MM.1S (cell line): Measurements from ENCODE around the gene HSPA6.
"Not testable (repeated sequence)": the region's sequence is repeated elsewhere in the genome, so short reads cannot be mapped to it uniquely, and the experiment has no call there.

Source experiments
- DNase-seq: peaks from one replicate; pipeline ENCODE4 v3.0.0-alpha.2; 2015
- H2AFZ ChIP-seq: fragments of 300-600 bp; sonication (generic); 2 replicates; pipeline ENCODE4 v1.6.0; 2016; ENCODE audit warnings: antibody characterized with exemption, low read length
- H3F3A ChIP-seq: fragments of 300-600 bp; sonication (generic); 2 replicates; pipeline ENCODE4 v1.6.1; 2016; ENCODE audit warnings: mild to moderate bottlenecking, antibody characterized with exemption, low read length, moderate library complexity, mixed read lengths; ENCODE audit not compliant: insufficient read depth
- H3K27ac ChIP-seq: fragments of 300-600 bp; sonication (generic); 2 replicates; pipeline ENCODE4 v1.5.1; 2016; ENCODE audit warnings: mild to moderate bottlenecking, low read length
- H3K27me3 ChIP-seq: fragments of 300-600 bp; sonication (generic); replicated peaks from 2 replicates; pipeline ENCODE4 v1.6.0; 2016; ENCODE audit warnings: low read length; ENCODE audit not compliant: insufficient read depth
- H3K36me3 ChIP-seq: fragments of 300-600 bp; sonication (generic); replicated peaks from 2 replicates; pipeline ENCODE4 v1.6.1; 2016; ENCODE audit warnings: mild to moderate bottlenecking, low read length, mixed read lengths; ENCODE audit not compliant: insufficient read depth
- H3K4me1 ChIP-seq: fragments of 300-600 bp; sonication (generic); 2 replicates; pipeline ENCODE4 v1.6.1; 2016; ENCODE audit warnings: low read length, mixed read lengths
- H3K4me2 ChIP-seq: fragments of 300-600 bp; sonication (generic); 2 replicates; pipeline ENCODE4 v1.6.0; 2016; ENCODE audit warnings: low read depth, low read length
- H3K4me3 ChIP-seq: fragments of 300-600 bp; sonication (generic); 2 replicates; pipeline ENCODE4 v1.5.1; 2016; ENCODE audit warnings: low read length, mixed read lengths
- H3K79me2 ChIP-seq: fragments of 300-600 bp; sonication (generic); 2 replicates; pipeline ENCODE4 v1.6.1; 2016; ENCODE audit warnings: mixed run types, low read length, mixed read lengths
- H3K9ac ChIP-seq: fragments of 300-600 bp; sonication (generic); 2 replicates; pipeline ENCODE4 v1.6.1; 2016; ENCODE audit warnings: low read length, mixed read lengths
- H3K9me2 ChIP-seq: fragments of 300-600 bp; sonication (generic); replicated peaks from 2 replicates; pipeline ENCODE4 v1.6.1; 2016; ENCODE audit warnings: mild to moderate bottlenecking, low read length, mixed read lengths; ENCODE audit not compliant: insufficient read depth
- H3K9me3 ChIP-seq: fragments of 300-600 bp; sonication (generic); replicated peaks from 2 replicates; pipeline ENCODE4 v1.6.1; 2016; ENCODE audit warnings: mild to moderate bottlenecking, low read length, mixed read lengths; ENCODE audit not compliant: insufficient read depth
- H4K20me1 ChIP-seq: fragments of 300-600 bp; sonication (generic); 2 replicates; pipeline ENCODE4 v1.6.1; 2016; ENCODE audit warnings: mild to moderate bottlenecking, low read length, moderate library complexity, mixed read lengths; ENCODE audit not compliant: insufficient read depth
- EZH2 ChIP-seq: fragments of 300-600 bp; sonication (generic); optimal IDR thresholded peaks from 2 replicates; pipeline ENCODE3; 2017; ENCODE audit warnings: low read depth, mild to moderate bottlenecking, antibody characterized with exemption, low read length, mixed read lengths
- EZH2phosphoT487 ChIP-seq: fragments of 300-600 bp; sonication (generic); IDR thresholded peaks from 2 replicates; pipeline ENCODE4 v1.6.1; 2018; ENCODE audit warnings: antibody characterized with exemption, low read length
- TF ChIP-seq, protein P1 (sequence below): fragments of 300-600 bp; sonication (generic); IDR thresholded peaks from 2 replicates; pipeline ENCODE4 v1.5.1; 2016; ENCODE audit warnings: antibody characterized with exemption, low read length, mixed read lengths

Gene HSPA6

DNA sequence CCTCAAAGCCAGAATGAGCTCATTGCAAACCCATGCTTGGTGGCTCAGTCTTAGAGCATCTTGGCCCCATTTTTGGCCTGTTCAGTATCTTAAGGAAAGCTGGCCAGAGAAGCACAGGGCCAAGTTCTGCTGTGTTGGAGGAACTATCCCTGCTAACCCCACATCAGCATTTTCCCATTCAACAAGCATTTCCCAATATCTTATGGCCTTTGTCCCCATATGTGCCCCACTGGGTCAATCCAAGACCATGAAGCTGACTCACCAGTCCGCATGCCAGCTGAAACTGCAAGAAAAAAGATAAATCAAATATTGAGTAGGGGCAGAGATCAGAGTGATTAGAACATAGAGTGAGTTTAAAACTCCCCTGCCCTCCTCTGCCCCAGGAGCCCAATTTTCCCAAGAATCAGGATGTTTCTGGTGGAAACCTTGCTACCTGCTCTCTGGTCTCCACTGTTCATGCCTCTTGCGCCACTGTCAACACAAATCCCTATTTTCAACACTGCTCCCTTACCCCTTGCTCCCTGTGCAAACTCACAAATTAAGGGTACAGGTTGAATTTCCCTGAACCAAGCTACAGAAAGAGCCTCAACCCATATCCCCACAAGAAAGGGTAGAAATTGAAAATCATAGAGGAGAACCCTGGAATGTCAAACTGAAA lies 24.5 kb downstream of the HSPA6 start:
- H3K9ac ChIP-seq, H2AFZ ChIP-seq, H3K9me2 ChIP-seq, DNase-seq, H3F3A ChIP-seq, H3K4me1 ChIP-seq, H3K9me3 ChIP-seq, H3K36me3 ChIP-seq, H3K27me3 ChIP-seq, H3K27ac ChIP-seq, H3K4me3 ChIP-seq, H3K4me2 ChIP-seq, H3K79me2 ChIP-seq, H4K20me1 ChIP-seq: not testable (repeated sequence)

- Histone ChIP-seq H4K20me1 (no peaks in the 10 kb centered on the region), H3K9me3 (no peaks in the 10 kb centered on the region), H3F3A (no peaks in the 10 kb centered on the region), H3K9me2 (no peaks in the 10 kb centered on the region), H3K9ac (no peak within 1 kb of the TSS), H3K79me2 (no peaks in the 10 kb centered on the region), H3K4me1 (no peaks in the 10 kb centered on the region), H3K36me3 (no peaks in the 10 kb centered on the region), H3K4me2 (no peak within 1 kb of the TSS), H2AFZ (no peak within 1 kb of the TSS), H3K27ac (no peak within 1 kb of the TSS), H3K4me3 (no peak within 1 kb of the TSS), H3K27me3 (no peaks in the 10 kb centered on the region)
- TF ChIP-seq EZH2 (no peak), EZH2phosphoT487 (no peak)
- TF ChIP-seq, protein P1, sequence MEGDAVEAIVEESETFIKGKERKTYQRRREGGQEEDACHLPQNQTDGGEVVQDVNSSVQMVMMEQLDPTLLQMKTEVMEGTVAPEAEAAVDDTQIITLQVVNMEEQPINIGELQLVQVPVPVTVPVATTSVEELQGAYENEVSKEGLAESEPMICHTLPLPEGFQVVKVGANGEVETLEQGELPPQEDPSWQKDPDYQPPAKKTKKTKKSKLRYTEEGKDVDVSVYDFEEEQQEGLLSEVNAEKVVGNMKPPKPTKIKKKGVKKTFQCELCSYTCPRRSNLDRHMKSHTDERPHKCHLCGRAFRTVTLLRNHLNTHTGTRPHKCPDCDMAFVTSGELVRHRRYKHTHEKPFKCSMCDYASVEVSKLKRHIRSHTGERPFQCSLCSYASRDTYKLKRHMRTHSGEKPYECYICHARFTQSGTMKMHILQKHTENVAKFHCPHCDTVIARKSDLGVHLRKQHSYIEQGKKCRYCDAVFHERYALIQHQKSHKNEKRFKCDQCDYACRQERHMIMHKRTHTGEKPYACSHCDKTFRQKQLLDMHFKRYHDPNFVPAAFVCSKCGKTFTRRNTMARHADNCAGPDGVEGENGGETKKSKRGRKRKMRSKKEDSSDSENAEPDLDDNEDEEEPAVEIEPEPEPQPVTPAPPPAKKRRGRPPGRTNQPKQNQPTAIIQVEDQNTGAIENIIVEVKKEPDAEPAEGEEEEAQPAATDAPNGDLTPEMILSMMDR, result no peak
- DNase-seq, result no peak
Measured at GRCh38 chr1:161549652-161550051, 25.3 kb downstream of the HSPA6 start, which contains the start of gene FCGR3A. Gene FCGR3A, minus strand, starts transcription at chr1:161549818. Its CDS starts 82 bp downstream, at chr1:161549736.

- H3K79me2 ChIP-seq, H2AFZ ChIP-seq, H4K20me1 ChIP-seq, H3K27ac ChIP-seq, H3K36me3 ChIP-seq, H3K9me2 ChIP-seq, H3K9me3 ChIP-seq, H3K27me3 ChIP-seq, H3K4me1 ChIP-seq, H3K4me2 ChIP-seq, H3K9ac ChIP-seq, H3F3A ChIP-seq, DNase-seq, H3K4me3 ChIP-seq: not testable (repeated sequence)
Measured at GRCh38 chr1:161550942-161551341, 26.6 kb downstream of the HSPA6 start.

DNA sequence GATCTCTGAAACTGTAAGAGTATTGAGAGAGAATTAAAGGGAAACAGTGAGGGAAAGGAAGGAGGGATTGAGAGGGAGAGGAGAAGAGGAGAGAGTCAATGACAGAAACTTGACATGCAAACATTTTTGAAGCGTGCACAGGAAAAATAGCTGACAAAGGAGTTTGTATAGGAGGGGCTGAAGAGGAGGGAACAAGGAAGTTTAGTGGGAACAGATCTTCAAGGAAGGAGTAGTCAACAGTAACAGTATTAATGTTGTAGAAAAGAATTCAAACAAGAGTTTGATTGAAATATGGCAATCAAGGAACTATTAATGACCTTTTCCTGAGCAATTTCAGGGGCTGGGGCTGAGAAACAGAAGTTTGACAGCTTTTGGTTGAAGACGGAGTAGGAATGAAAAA lies 29.3 kb downstream of the HSPA6 start:
- not testable (repeated sequence) for H3K36me3 ChIP-seq, H2AFZ ChIP-seq, H3K4me2 ChIP-seq, H3F3A ChIP-seq, H3K4me3 ChIP-seq, H3K9me2 ChIP-seq, H3K27ac ChIP-seq, H3K4me1 ChIP-seq, H4K20me1 ChIP-seq, H3K79me2 ChIP-seq, H3K9ac ChIP-seq, H3K27me3 ChIP-seq, DNase-seq, H3K9me3 ChIP-seq

- H3K4me1 ChIP-seq, H3K9ac ChIP-seq, H3K9me2 ChIP-seq, H2AFZ ChIP-seq, H3K36me3 ChIP-seq, H3K27me3 ChIP-seq, H3F3A ChIP-seq, H3K4me2 ChIP-seq, DNase-seq, H3K9me3 ChIP-seq, H3K79me2 ChIP-seq, H4K20me1 ChIP-seq, H3K27ac ChIP-seq, H3K4me3 ChIP-seq: not testable (repeated sequence)
Measured at GRCh38 chr1:161554340-161554739, 30.0 kb downstream of the HSPA6 start.

DNA sequence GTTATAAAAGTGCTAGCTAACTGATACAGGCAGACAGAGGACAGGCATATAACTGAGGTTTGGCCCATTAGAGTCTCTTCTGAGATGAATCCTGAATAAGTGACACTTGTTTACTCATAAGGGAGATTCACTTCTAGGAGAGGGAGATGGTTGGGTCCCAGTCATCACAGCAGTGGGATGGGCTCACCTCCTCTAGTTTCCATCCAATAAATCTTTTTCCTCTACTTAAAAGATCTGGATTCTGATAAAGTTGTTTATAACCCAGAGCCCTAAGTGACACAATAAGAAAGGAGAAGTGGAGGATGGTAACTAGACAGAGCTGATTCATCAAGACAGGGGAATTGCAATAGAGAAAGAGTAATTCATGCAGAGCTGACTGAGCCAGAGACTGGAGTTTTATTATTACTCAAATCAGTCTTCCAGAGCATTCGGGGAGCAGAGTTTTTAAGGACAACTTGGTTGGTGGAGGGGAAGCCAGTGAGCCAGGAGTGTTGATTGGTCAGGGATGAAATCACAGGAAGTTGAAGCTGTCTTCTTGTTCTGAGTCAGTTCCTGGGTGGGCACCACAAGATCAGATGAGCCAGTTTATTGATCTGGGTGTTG lies 30.6 kb downstream of the HSPA6 start:
- H3K9me2 ChIP-seq, H3K9ac ChIP-seq, H3K4me3 ChIP-seq, H2AFZ ChIP-seq, H4K20me1 ChIP-seq, H3K4me1 ChIP-seq, H3K27ac ChIP-seq, H3K27me3 ChIP-seq, H3K36me3 ChIP-seq, H3F3A ChIP-seq, H3K4me2 ChIP-seq, H3K9me3 ChIP-seq, H3K79me2 ChIP-seq, DNase-seq: not testable (repeated sequence)

- H3K9me2 ChIP-seq, H3K36me3 ChIP-seq, H3F3A ChIP-seq, H3K9ac ChIP-seq, H3K79me2 ChIP-seq, DNase-seq, H3K27me3 ChIP-seq, H3K4me2 ChIP-seq, H3K4me3 ChIP-seq, H3K4me1 ChIP-seq, H3K27ac ChIP-seq, H3K9me3 ChIP-seq, H2AFZ ChIP-seq, H4K20me1 ChIP-seq: not testable (repeated sequence)
Measured at GRCh38 chr1:161556143-161556542, 31.8 kb downstream of the HSPA6 start.
